Ishikawa (cell line): Measurements from ENCODE around the gene DACT3.

Source experiments
- CEBPB ChIP-seq: IDR thresholded peaks from 2 replicates; pipeline ENCODE4 v1.6.1; 2012
- CREB1 ChIP-seq: IDR thresholded peaks from 2 replicates; pipeline ENCODE4 v1.6.1; 2012; ENCODE audit warnings: low read depth
- EP300 ChIP-seq: IDR thresholded peaks from 2 replicates; pipeline ENCODE4 v1.6.1; 2012; ENCODE audit warnings: borderline replicate concordance
- FOXM1 ChIP-seq: IDR thresholded peaks from 2 replicates; pipeline ENCODE4 v1.6.1; 2012; ENCODE audit warnings: low read depth, borderline replicate concordance
- NFIC ChIP-seq: IDR thresholded peaks from 2 replicates; pipeline ENCODE4 v1.6.1; 2012
- RAD21 ChIP-seq: IDR thresholded peaks from 2 replicates; pipeline ENCODE4 v1.6.1; 2012; ENCODE audit warnings: low read depth
- TAF1 ChIP-seq: IDR thresholded peaks from 2 replicates; pipeline ENCODE4 v1.6.1; 2012; ENCODE audit warnings: low read depth, mild to moderate bottlenecking
- TCF12 ChIP-seq: IDR thresholded peaks from 2 replicates; pipeline ENCODE4 v1.6.1; 2012; ENCODE audit warnings: low read depth
- TF ChIP-seq, protein P1 (sequence below): IDR thresholded peaks from 2 replicates; pipeline ENCODE4 v1.6.1; 2012
- TF ChIP-seq, protein P2 (sequence below): IDR thresholded peaks from 2 replicates; pipeline ENCODE4 v1.6.1; 2012; ENCODE audit warnings: low read depth, mild to moderate bottlenecking

GRCh38 chr19:46633130-46633529 lies 27.9 kb downstream of the DACT3 start:
- TF ChIP-seq TCF12, result no peak
- TF ChIP-seq FOXM1, result no peak
- TF ChIP-seq, protein P1, sequence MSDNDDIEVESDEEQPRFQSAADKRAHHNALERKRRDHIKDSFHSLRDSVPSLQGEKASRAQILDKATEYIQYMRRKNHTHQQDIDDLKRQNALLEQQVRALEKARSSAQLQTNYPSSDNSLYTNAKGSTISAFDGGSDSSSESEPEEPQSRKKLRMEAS, result no peak
- TF ChIP-seq CREB1, result no peak
- TF ChIP-seq EP300, result no peak
- no peak for TF ChIP-seq RAD21
- no peak for TF ChIP-seq NFIC
- TF ChIP-seq TAF1, result no peak
- no peak for TF ChIP-seq CEBPB
- TF ChIP-seq, protein P2, sequence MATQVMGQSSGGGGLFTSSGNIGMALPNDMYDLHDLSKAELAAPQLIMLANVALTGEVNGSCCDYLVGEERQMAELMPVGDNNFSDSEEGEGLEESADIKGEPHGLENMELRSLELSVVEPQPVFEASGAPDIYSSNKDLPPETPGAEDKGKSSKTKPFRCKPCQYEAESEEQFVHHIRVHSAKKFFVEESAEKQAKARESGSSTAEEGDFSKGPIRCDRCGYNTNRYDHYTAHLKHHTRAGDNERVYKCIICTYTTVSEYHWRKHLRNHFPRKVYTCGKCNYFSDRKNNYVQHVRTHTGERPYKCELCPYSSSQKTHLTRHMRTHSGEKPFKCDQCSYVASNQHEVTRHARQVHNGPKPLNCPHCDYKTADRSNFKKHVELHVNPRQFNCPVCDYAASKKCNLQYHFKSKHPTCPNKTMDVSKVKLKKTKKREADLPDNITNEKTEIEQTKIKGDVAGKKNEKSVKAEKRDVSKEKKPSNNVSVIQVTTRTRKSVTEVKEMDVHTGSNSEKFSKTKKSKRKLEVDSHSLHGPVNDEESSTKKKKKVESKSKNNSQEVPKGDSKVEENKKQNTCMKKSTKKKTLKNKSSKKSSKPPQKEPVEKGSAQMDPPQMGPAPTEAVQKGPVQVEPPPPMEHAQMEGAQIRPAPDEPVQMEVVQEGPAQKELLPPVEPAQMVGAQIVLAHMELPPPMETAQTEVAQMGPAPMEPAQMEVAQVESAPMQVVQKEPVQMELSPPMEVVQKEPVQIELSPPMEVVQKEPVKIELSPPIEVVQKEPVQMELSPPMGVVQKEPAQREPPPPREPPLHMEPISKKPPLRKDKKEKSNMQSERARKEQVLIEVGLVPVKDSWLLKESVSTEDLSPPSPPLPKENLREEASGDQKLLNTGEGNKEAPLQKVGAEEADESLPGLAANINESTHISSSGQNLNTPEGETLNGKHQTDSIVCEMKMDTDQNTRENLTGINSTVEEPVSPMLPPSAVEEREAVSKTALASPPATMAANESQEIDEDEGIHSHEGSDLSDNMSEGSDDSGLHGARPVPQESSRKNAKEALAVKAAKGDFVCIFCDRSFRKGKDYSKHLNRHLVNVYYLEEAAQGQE, result no peak
